ENCODE measurements around the gene TEDC2. TPM values are rescaled to one million over a fixed set of nuclear protein-coding genes. Genes with fewer than 3 reads are reported as not detected.
"Not testable (repeated sequence)": the region's sequence is repeated elsewhere in the genome, so short reads cannot be mapped to it uniquely, and the experiment has no call there.

The TEDC2 gene
- total RNA-seq, 2 experiments from 2014 or later = 23.2 to 30.7 TPM

- POLR2A ChIA-PET = interaction anchor here (0.9 to 1.5 kb wide), 4 partner anchors 9 to 210 kb away, joined by 3 to 7 read pairs (median 3); no protein-coding TSS in a partner anchor
- no peak for ATAC-seq
Measured at GRCh38 chr16:2478279-2478678, 18.4 kb downstream of the TEDC2 start.

GRCh38 chr16:2479996-2480395 lies 20.1 kb downstream of the TEDC2 start:
- H3K9me3 Mint-ChIP-seq; H3K27ac Mint-ChIP-seq; DNase-seq; H3K4me3 Mint-ChIP-seq; ATAC-seq; H3K36me3 Mint-ChIP-seq (ENCODE audit: low read depth); intact Hi-C loops (cut with micrococcal nuclease); H3K27me3 Mint-ChIP-seq; CTCF ChIA-PET: not testable (repeated sequence)
- POLR2A ChIA-PET = interaction anchor here (1.2 to 1.5 kb wide), 2 partner anchors 10 to 23 kb away, joined by 3 to 7 read pairs; no protein-coding TSS in a partner anchor
- peaks cover 14% of the 10 kb centered on the region for H3K4me1 Mint-ChIP-seq (ENCODE audit: low read depth)

More at GRCh38 chr16:2478279-2478678, 18.4 kb downstream of the TEDC2 start:
- Mint-ChIP-seq H3K27me3 (peaks cover under 1% of the 10 kb centered on the region), H3K4me3 (no peak overlapping the region), H3K36me3 (ENCODE audit: low read depth) (no peaks in the 10 kb centered on the region), H3K27ac (no peak overlapping the region), H3K4me1 (ENCODE audit: low read depth) (peaks cover 15% of the 10 kb centered on the region), H3K9me3 (no peaks in the 10 kb centered on the region)
- CTCF ChIA-PET = interaction anchor here (1.3 kb wide), 1 partner anchor 23 kb away, joined by 10 read pairs; no protein-coding TSS in a partner anchor
- DNase-seq = no peak
- TF ChIP-seq CTCF (IDR thresholded peaks at IDR 0.05) = no peak
- intact Hi-C loops (cut with micrococcal nuclease) = no loop called here

- DNase-seq = no peak
- H3K27ac Mint-ChIP-seq = no peak overlapping the region
- POLR2A ChIA-PET = interaction anchor here (1.7 kb wide), 1 partner anchor 32 kb away, joined by 5 read pairs; no protein-coding TSS in a partner anchor
- intact Hi-C loops (cut with micrococcal nuclease) = no loop called here
- no peaks in the 10 kb centered on the region for H3K36me3 Mint-ChIP-seq (ENCODE audit: low read depth)
- no peak overlapping the region for H3K4me3 Mint-ChIP-seq
- ATAC-seq = no peak
- no peak for TF ChIP-seq CTCF (IDR thresholded peaks at IDR 0.05)
- CTCF ChIA-PET = no interaction called here
- no peaks in the 10 kb centered on the region for H3K27me3 Mint-ChIP-seq
- no peaks in the 10 kb centered on the region for H3K9me3 Mint-ChIP-seq
- peaks cover 13% of the 10 kb centered on the region for H3K4me1 Mint-ChIP-seq (ENCODE audit: low read depth)
Measured at GRCh38 chr16:2480948-2481347, 21.0 kb downstream of the TEDC2 start.

GRCh38 chr16:2481676-2482075 lies 21.8 kb downstream of the TEDC2 start:
- Mint-ChIP-seq H3K4me1 (ENCODE audit: low read depth) (peaks cover 14% of the 10 kb centered on the region), H3K27ac (no peak overlapping the region), H3K4me3 (no peak overlapping the region), H3K27me3 (no peaks in the 10 kb centered on the region), H3K36me3 (ENCODE audit: low read depth) (no peaks in the 10 kb centered on the region), H3K9me3 (no peaks in the 10 kb centered on the region)
- ATAC-seq (no peak), DNase-seq (no peak)
- intact Hi-C loops (cut with micrococcal nuclease) = no loop called here
- TF ChIP-seq CTCF (IDR thresholded peaks at IDR 0.05) = no peak
- POLR2A ChIA-PET = interaction anchor here (1.3 to 1.7 kb wide), 2 partner anchors 12 to 31 kb away, joined by 3 to 5 read pairs; no protein-coding TSS in a partner anchor
- CTCF ChIA-PET = no interaction called here

- ATAC-seq (no peak), DNase-seq (no peak)
- intact Hi-C loops (cut with micrococcal nuclease) = no loop called here
- Mint-ChIP-seq H3K36me3 (ENCODE audit: low read depth) (no peaks in the 10 kb centered on the region), H3K27me3 (no peaks in the 10 kb centered on the region), H3K4me3 (no peak overlapping the region), H3K9me3 (no peaks in the 10 kb centered on the region), H3K4me1 (ENCODE audit: low read depth) (peaks cover 18% of the 10 kb centered on the region), H3K27ac (no peak overlapping the region)
- CTCF ChIA-PET = no interaction called here
- TF ChIP-seq CTCF (IDR thresholded peaks at IDR 0.05) = no peak
- POLR2A ChIA-PET = interaction anchor here (0.8 to 1.3 kb wide), 2 partner anchors 12 to 33 kb away, joined by 3 to 4 read pairs; no protein-coding TSS in a partner anchor
Measured at GRCh38 chr16:2482249-2482648, 22.3 kb downstream of the TEDC2 start.
